NOMO-1 treated with dmso at 0.1 percent for 144 hours (cell line): ENCODE results near the gene TTC27.
"Not testable (repeated sequence)": the region's sequence is repeated elsewhere in the genome, so short reads cannot be mapped to it uniquely, and the experiment has no call there.

ENCODE experiments used
- DNase-seq: peaks from one replicate; lab custom pipeline; 2025; ENCODE audit not compliant: unreplicated experiment; lab: John Stamatoyannopoulos, UW

Gene TTC27

DNA sequence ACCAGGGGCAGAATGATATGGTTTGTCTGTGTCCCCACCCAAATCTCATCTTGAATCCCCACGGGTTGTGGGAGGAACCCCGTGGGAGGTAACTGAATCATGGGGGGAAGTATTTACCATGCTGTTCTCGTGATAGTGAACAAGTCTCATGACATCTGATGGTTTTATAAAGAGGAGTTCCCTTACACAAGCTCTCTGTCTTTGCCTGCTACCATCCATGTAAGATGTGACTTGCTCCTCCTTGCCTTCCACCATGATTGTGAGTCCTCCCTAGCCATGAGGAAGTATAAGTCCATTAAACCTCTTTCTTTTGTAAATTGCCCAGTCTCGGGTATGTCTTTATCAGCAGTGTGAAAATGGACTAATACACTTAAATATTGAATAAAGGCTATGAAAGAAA, 218.4 kb downstream of the TTC27 start:
- DNase-seq = not testable (repeated sequence)

DNA sequence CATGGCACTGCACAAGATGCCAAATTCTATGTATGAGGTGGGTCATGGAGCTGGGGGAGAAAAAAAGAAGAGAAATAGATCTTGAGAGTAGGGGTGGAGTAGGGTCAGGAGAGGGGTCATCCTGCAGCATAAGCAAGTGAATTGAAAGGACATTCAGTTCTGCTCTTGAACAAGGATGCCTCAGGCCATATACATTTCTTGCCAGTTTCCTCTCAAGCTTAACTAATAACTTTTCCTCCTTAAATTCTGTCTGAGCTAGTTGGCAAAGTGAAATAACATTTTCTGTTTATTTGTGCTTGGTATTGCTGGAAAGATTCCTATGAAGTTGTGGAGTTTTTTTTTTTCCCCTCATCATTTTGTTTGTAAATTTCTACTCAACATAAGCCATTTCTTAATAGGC, 219.9 kb downstream of the TTC27 start:
- DNase-seq = no peak

DNA sequence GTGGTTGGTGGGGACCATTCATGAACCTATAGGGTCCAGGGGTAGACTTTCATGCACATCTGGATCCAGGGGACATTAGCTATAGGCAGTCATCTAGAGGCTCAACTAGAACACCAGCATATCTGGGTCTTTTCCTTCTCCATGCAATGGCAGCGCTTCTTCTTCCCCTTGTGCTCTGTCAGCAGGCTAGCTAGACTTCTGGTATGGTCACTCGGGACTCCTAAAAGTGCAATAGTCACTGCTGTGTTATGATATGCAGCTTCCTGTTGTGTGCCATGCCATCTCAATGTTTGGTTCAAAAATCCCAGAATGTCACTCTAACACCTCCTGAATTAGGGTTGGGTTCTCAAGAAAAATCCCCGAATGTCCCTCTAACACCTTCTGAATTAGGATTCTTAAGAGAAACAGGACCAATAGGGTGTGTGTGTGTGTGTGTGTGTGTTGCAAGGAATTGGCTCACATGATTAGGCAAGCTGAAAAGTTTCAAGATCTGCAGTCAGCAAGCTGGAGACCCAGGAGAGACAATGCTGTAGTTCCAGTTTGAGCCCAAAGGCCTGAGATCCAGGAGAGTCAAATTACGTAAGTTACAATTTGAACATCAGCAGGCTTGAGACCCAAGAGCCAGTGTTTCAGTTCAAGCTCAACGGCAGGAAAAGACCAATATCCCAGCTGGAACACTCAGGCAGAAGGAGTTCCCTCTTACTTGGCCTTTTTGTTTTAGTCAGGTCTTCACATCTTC, 221.8 kb downstream of the TTC27 start:
- no peak for DNase-seq

DNA sequence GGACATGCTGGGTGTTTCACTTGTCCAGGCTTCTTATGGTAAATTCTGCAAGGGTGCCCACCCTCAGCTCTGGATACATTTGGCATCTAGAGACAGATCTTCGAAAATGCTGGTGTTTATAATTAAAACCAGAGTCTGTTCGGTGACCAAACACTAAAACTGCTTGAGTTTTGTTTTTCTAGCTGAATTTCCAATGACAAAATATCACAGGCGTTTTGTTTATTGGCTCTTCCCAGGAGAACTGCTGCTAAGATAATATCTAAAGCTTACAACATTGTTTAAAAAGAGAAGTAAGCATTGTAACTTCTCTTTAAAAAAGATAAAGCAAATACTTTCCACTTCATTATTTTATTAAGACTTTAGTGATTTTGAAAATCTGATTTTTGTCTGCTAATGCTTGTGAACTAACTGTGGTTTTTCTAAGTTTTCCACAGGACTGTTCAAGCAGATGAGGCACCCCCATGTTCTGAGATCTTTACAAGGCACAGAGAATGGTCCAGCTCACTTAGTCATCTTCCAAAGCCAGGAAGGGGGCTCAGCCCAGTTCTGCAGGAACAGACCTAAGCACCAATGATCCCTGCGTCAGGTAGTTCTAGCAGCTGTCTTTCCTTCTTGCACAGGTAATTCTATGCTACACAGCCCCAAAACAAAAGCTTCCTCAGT, 224.1 kb downstream of the TTC27 start:
- DNase-seq = no peak

DNA sequence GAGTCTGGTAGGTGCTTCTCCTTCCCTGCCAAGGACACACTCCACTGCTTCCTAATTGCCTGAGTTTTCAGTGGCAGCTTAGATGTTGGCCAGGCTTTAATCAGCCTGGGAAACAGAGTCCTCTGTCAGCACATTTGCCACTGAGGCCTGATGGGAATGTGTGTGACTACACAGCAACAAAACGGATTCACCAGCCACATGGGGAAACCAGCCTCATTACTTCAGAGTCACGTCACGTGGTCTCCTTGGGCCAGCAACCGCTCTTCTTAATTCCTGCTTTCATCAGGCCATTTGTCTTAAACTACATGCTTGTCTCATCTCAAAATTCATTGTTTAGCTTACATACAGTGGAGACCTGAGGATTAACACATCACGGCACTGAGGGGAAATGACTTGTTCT, 225.0 kb downstream of the TTC27 start:
- DNase-seq = no peak

DNA sequence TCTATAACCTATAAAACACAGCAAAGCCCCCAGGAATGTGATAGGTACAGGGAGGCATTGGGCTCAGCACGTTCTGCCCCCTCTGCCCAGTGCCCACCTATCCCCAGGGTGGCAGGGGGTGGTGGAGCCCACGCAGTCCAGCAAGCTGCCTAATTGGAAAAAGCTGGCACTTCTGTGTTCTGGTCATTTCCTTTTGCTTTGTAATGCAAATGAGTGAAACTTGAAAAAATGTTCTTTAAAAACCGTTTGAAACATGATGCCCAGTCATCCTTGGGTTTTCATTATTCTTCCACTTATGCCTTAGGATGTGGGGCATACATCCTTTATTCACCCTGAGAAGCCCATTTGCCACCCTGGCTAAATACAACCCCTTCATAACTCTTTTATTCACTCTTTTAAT, 229.0 kb downstream of the TTC27 start:
- DNase-seq = no peak

DNA sequence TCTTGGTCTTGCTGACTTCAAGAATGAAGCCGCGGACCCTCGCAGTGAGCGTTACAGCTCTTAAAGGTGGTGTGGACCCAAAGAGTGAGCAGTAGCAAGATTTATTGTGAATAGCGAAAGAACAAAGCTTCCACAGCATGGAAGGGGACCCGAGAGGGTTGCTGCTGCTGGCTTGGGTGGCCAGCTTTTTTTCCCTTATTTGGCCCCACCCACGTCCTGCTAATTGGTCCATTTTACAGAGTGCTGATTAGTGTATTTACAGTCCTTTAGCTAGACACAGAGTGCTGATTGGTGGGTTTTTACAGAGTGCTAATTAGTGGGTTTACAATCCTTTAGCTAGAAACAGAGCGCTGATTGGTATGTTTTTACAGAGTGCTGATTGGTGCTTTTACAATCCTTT, 230.9 kb downstream of the TTC27 start:
- no peak for DNase-seq

DNA sequence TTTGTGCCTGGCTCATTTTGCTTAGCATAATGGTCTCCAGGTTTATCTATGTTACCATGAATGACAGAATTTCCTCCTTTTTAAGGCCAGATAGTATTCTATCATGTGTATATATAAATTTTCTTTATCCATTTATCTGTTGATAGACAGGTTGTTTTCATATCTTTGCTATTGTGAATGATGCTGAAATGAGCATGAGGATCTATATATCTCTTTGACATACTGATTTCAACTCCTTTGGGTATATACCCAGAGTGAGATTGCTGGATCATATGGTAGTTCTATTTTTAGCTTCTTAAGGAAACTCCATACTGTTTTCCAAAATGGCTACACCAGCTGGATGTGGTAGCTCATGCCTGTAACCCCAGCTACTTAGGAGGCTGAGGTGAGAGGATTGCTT, 232.5 kb downstream of the TTC27 start:
- no peak for DNase-seq

DNA sequence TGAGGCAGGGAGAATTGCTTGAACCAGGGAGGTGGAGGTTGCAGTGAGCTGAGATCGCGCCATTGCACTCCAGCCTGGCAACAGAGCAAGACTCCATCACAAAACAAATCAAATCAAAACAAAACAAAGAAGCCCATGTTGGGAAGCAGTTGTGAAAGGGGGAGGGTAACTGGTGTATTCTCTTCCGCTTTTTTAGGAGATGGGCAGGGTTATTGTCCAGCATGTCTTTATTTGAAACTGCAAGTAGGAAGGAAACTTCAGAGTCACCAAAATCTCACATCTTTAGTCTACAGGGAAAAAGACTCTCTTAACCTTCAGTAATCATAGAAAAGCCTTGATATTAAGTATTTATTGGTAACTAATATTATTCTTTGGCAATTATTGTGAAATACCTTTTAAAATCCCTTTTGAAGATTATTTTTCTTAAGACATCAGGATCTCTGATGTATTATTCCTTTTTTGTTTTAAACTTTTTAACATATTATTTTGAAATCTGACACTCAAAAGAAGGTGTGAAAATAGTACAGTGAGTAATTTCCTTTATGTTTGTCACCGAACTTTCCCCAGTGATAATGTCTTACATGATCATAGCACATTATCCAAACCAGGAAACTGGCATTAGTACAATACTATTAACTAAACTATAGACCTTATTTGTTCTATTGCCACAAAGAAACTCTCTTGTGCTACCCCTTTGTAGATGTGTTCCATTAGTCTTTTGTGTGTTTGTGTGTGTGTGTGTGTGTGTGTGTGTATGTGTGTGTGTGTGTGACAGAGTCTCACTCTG, 234.6 kb downstream of the TTC27 start:
- DNase-seq = no peak

DNA sequence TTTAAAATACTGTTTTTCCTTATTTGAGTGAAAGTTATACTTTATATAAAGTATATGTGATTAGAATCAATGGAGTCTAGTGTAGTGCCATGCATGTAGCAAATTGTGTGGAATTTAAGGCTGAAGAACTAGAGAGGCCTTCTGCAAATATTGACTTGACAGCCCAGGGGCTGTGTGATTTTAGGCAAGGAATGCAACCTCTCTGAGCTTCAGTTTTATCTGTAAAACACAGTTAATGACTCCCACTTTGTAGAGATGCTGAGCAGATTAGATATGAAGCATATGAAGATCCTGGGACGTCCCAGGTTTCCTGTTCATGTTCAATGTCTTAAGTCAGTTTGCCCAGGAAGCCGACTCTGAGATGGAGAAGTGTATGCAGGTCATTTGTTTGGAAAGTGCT, 235.5 kb downstream of the TTC27 start:
- no peak for DNase-seq

DNA sequence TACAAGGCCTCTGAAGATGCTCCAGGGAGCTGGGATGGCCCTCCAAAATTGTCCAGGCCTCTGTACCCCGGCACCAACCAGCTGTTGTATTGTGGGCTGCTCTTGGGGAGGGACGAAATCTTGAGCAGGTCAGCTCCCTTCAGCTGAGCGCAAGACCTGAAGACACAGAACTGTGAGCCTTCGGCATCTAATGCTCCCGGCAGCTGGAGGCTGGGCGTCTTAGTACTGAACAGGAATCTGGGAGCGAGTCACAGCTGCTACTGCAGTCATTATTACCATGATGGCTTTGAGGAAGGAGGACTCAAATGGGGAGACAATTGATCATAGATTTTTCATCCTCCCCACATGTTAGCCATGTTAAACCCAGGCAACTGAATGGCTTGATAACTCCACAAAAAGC, 236.0 kb downstream of the TTC27 start:
- DNase-seq = no peak

DNA sequence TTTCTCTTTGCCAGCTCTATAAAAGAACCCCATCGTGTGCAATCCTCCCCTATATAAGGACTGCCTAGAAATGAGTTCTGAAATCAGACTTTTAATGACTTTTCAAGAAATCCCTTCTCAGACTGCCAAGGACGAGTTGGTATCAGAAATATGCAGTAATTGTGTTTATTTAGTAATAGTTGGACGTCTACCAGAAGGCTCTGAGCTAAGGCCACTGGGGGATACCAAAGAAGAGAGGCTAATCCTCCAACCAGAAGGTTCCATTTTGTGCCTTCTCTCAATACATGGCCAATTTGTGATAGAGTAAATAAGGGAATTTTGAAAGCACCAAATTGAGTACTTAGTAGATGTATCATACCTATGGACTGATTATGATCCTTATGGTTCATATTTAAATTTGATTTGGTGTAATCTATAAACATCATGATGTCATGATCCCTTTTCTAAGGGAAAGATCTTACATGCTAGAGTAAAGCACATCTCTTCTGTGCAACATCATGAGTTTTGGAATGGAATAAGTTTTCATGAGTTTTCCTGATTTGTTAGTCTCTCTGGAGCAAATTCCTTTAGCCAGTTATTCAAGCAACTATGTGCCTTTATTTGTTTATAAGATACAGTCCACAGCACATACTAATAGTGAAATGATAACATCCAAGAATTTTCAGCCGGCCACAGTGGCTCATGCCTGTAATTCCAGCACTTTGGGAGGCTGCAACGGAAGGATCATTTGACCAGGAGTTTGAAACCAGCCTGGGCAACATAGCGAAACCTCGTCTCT, 236.7 kb downstream of the TTC27 start:
- no peak for DNase-seq

DNA sequence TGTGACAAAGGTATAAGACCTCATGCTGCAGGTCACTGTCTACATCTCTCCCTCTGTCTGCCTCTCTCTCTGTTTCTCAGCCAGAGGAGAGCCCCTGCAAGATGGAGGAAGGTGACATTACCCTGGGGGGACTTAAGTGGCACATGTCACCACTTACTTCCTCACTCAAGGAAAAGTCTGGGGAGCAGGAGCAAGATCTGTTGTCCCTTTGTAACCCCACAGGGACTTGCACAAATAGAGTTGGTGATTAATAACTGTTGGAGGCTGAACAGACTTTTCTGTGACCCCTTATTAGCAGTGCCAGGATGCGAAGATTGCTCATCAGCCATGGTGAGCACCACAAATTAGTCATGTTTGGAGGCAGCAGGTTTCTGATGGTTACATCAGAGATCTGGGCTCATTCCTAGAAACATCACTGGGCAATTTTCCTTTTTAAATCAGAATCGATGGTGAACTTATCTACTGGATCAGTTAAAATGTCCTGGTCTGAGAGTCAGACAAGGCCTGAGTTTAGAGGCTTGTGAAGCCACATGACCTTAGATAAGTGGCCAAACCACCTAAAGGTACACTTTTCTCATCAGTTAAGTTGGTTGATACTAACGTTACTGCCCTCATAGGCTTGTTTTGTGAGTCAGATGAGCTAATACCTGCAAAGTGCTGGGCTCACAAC, 237.7 kb downstream of the TTC27 start:
- no peak for DNase-seq

DNA sequence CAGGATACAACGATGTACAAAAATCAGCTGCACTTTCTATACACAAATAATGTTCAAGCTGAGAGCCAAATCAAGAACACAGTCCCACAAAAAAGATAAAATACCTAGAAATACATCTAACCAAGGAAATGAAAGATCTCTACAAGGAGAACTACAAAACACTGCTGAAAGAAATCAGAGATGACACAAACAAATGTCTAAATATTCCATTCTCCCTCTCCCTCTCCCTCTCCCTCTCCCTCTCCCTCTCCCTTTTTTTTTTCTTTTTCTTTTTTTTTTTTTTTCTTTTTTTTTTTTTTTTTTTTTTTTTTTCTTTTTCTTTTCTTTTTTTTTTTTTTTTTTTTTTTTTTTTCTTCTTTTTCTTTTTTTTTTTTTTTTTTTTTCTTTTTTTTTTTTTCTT, 238.6 kb downstream of the TTC27 start:
- DNase-seq = not testable (repeated sequence)
